ENCODE measurements around the gene MOSPD3. TPM values are rescaled to one million over a fixed set of nuclear protein-coding genes. Genes with fewer than 3 reads are reported as not detected.

Gene MOSPD3
- total and polyA plus RNA-seq, 2 of the 13 experiments (the other 11 are each of a cell fraction or from before 2014, with no cell fraction given), result 7.6 to 8.8 TPM

DNA sequence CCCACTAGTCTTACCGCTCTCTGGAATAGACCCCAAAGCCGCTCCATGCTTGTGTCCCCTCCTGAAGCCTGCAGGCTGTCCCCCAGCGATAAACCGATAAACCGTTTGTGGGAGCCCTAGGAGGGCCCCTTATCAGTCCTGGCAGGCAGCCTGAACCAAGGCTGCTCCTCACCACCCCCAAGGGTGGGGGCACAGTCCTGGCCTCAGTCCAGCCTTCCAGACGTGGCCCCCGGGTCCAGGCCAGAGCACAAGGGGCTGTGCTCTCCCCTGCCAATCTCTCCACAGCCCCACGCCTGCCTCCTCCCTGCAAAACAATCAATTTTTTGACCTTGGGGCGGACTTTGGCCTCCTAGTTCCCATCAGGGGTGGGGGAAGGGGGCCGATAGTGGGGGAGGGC, 29.1 kb downstream of the MOSPD3 start, which contains the start of gene TFR2 (continued):
- TF ChIP-seq SMAD1 (CRISPR knock-in tag; IDR thresholded peaks at IDR 0.05; ENCODE audit: borderline replicate concordance, low read depth) (no peak), ZNF136 (CRISPR knock-in tag; IDR thresholded peaks at IDR 0.05; ENCODE audit: low read depth) (no peak), TBX3 (IDR thresholded peaks at IDR 0.05; ENCODE audit: borderline replicate concordance) (no peak), SOX6 (IDR thresholded peaks at IDR 0.05) (no peak), SOX6 (CRISPR knock-in tag; IDR thresholded peaks at IDR 0.05) (peak; percentile 87), ARNT2 (CRISPR knock-in tag; IDR thresholded peaks at IDR 0.05; ENCODE audit: low read depth) (no peak), ZNF235 (CRISPR knock-in tag; IDR thresholded peaks at IDR 0.05; ENCODE audit: borderline replicate concordance) (peak; percentile 51; the same call in 1 of the 2 replicates), ZNF124 (CRISPR knock-in tag; IDR thresholded peaks at IDR 0.05) (no peak), NPAS2 (CRISPR knock-in tag; IDR thresholded peaks at IDR 0.05; ENCODE audit: borderline replicate concordance) (no peak), PLSCR1 (CRISPR knock-in tag; IDR thresholded peaks at IDR 0.05; ENCODE audit: borderline replicate concordance) (no peak), CENPX (CRISPR knock-in tag; IDR thresholded peaks at IDR 0.05) (no peak), ZNF432 (CRISPR knock-in tag; IDR thresholded peaks at IDR 0.05; ENCODE audit: borderline replicate concordance) (no peak), RNF2 (conservative IDR thresholded peaks at IDR 0.05; ENCODE audit: low read depth) (no peak), ZNF580 (CRISPR knock-in tag; IDR thresholded peaks at IDR 0.05; ENCODE audit: borderline replicate concordance, low read depth) (peak; percentile 33; the same call in 1 of the 2 replicates), FOXP1 (IDR thresholded peaks at IDR 0.05) (no peak), FOXP1 (CRISPR knock-in tag; IDR thresholded peaks at IDR 0.05) (peak; percentile 51; the same call in 1 of the 2 replicates), ZFX (CRISPR knock-in tag; IDR thresholded peaks at IDR 0.05; ENCODE audit: low read depth) (peak; percentile 47), ZNF777 (CRISPR knock-in tag; IDR thresholded peaks at IDR 0.05) (no peak), KLF16 (CRISPR knock-in tag; IDR thresholded peaks at IDR 0.05) (peak in 1 of 2 experiments; percentile 74; a peak in 1 of 4 replicates), ZNF30 (CRISPR knock-in tag; IDR thresholded peaks at IDR 0.05) (no peak), MEIS2 (CRISPR knock-in tag; IDR thresholded peaks at IDR 0.05) (peak; percentile 38; the same call in 1 of the 2 replicates), PRDM4 (CRISPR knock-in tag; IDR thresholded peaks at IDR 0.05; ENCODE audit: borderline replicate concordance) (no peak), ZNF850 (CRISPR knock-in tag; conservative IDR thresholded peaks at IDR 0.05) (no peak), MIXL1 (CRISPR knock-in tag; IDR thresholded peaks at IDR 0.05) (peak; percentile 59; the same call in 1 of the 2 replicates), SMC3 (IDR thresholded peaks at IDR 0.05; ENCODE audit: low read length) (no peak), LBX2 (CRISPR knock-in tag; IDR thresholded peaks at IDR 0.05; ENCODE audit: borderline replicate concordance) (no peak), ZNF564 (CRISPR knock-in tag; IDR thresholded peaks at IDR 0.05) (no peak)
- TF ChIP-seq, protein P1, sequence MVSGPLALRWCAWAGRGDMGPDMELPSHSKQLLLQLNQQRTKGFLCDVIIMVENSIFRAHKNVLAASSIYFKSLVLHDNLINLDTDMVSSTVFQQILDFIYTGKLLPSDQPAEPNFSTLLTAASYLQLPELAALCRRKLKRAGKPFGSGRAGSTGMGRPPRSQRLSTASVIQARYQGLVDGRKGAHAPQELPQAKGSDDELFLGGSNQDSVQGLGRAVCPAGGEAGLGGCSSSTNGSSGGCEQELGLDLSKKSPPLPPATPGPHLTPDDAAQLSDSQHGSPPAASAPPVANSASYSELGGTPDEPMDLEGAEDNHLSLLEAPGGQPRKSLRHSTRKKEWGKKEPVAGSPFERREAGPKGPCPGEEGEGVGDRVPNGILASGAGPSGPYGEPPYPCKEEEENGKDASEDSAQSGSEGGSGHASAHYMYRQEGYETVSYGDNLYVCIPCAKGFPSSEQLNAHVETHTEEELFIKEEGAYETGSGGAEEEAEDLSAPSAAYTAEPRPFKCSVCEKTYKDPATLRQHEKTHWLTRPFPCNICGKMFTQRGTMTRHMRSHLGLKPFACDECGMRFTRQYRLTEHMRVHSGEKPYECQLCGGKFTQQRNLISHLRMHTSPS (CRISPR knock-in tag; IDR thresholded peaks at IDR 0.05; ENCODE audit: low read depth), result 0 out of 2 replicates have a peak, but pooled peaks have one; percentile 24
